Activated CD8-positive, alpha-beta memory T cell treated with anti-CD3 and anti-CD28 coated beads, Interleukin-2, amount 10 ng/mL, durations not matched to agents 7 days and 5 days (primary cell): ENCODE results near the gene EXOC3L4. TPM values are rescaled to one million over a fixed set of nuclear protein-coding genes. Genes with fewer than 3 reads are reported as not detected.
A peak's percentile ranks its signal among the peaks of the same experiment; 100 is the strongest.
"Not testable (repeated sequence)": the region's sequence is repeated elsewhere in the genome, so short reads cannot be mapped to it uniquely, and the experiment has no call there.

Experiments used
- ATAC-seq: fragments of 150-1000 bp; cut with Tn5 transposase; one replicate; pipeline ENCODE4 v1.10.0; 2021; ENCODE audit warnings: moderate library complexity
- CTCF ChIA-PET: fragments of 350-600 bp; sonication (Branson Sonifier 250); formaldehyde crosslinking; loops from one replicate; lab custom pipeline; 2021; ENCODE audit warnings: antibody characterized with exemption; lab: Charles Lee
- DNase-seq: peaks from one replicate; pipeline ENCODE4 v3.0.0-alpha.2; 2020
- H3K27ac Mint-ChIP-seq: one replicate; pipeline ENCODE4 v1.8.0; 2021; ENCODE audit warnings: mild to moderate bottlenecking, mixed read lengths
- H3K27me3 Mint-ChIP-seq: one replicate; pipeline ENCODE4 v1.8.0; 2021; ENCODE audit warnings: mixed read lengths
- H3K36me3 Mint-ChIP-seq: one replicate; pipeline ENCODE4 v1.8.0; 2021; ENCODE audit warnings: mild to moderate bottlenecking, mixed read lengths
- H3K4me1 Mint-ChIP-seq: one replicate; pipeline ENCODE4 v1.8.0; 2021; ENCODE audit warnings: mixed read lengths
- H3K4me3 Mint-ChIP-seq: one replicate; pipeline ENCODE4 v1.8.0; 2021; ENCODE audit warnings: mild to moderate bottlenecking, moderate library complexity, mixed read lengths
- H3K9me3 Mint-ChIP-seq: one replicate; pipeline ENCODE4 v1.8.0; 2022; ENCODE audit warnings: low read depth, mixed read lengths
- total RNA-seq, 2 experiments: library from RNA; stranded (reverse); gene quantifications; one replicate each; pipeline ENCODE4 v1.2.3, GENCODE V29; 2021

The EXOC3L4 gene
- total RNA-seq, result not detected

DNA sequence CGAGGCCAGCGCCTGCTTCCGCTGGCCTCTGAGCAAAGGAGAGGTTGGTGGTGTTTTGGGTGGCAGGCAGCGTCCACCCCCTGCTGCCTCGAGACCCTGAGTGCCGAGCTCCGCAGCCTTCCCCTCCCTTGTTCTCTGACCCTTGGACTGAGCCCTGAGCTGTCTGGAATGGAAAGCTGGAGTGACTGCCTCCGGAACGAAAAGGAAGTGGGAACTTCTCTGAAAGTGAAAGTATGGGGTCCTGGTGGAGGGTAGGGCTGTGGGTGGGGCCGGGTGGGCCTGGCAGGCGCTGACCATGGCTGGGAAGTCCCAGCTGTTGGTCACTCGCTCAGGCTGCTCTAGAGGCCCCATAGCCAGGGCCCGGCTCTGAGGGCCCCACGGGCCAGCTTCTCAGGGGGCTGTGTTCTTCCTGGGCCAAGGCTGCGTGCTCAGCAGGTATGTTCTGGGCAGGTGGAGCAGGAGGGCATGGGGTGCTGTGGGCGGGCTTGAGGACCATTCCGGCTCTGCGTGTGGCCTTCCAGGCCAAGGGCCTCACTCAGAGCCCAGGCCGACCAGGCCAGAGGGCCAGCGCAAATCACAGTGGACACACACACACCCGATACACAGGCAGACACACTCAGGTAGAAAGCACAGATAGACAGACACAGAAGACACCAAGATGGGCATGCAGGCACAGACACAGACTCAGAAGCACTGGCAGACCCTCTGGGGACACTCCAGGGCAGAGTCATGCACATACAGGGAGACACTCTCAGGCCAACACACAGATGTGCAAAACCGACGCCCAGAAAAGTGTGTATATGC, at the start of gene EXOC3L4:
Gene EXOC3L4, plus strand, starts transcription at position 320 of the 804 bp plus-strand sequence. CDS start 5,495 bp downstream, outside the sequence.
- no peak for DNase-seq
- CTCF ChIA-PET, result interaction anchor here (0.6 to 3.4 kb wide), 2 partner anchors 11 to 87 kb away, joined by 3 to 29 read pairs; no protein-coding TSS in a partner anchor
- Mint-ChIP-seq H3K36me3 (no peaks in the 10 kb centered on the region), H3K4me3 (no peak within 1 kb of the TSS), H3K9me3 (no peaks in the 10 kb centered on the region), H3K27ac (no peak within 1 kb of the TSS), H3K4me1 (peaks cover 8% of the 10 kb centered on the region), H3K27me3 (peaks cover 4% of the 10 kb centered on the region)
- ATAC-seq, result no peak

- CTCF ChIA-PET, result interaction anchor here (0.5 kb wide), 1 partner anchor 244 kb away, joined by 3 read pairs; no protein-coding TSS in a partner anchor
- no peaks in the 10 kb centered on the region for H3K9me3 Mint-ChIP-seq
- H3K4me3 Mint-ChIP-seq, result no peak overlapping the region
- no peaks in the 10 kb centered on the region for H3K36me3 Mint-ChIP-seq
- H3K27ac Mint-ChIP-seq, result no peak overlapping the region
- peaks cover 33% of the 10 kb centered on the region for H3K27me3 Mint-ChIP-seq
- no peak for DNase-seq
- peaks cover 5% of the 10 kb centered on the region for H3K4me1 Mint-ChIP-seq
- no peak for ATAC-seq
These were observed 49.1 kb upstream of the EXOC3L4 start for GRCh38 chr14:103045371-103045869.

DNA sequence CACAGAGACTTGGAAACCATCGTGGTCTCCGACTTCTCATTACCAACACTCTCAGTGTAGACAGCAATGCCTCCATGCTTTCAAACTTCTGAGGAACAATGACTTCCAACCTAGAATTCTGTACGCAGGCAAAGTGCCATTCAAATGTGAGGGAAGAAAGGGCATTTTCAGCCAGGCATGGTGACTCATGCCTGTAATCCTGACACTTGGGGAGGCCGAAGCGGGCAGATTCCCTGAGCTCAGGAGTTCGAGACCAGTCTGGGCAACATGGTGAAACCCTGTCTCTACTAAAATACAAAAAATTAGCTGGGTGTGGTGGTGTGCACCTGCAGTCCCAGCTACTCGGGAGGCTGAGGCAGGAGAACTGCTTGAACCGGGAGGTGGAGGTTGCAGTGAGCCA, 47.1 kb upstream of the EXOC3L4 start:
- CTCF ChIA-PET, result interaction anchor here (1.2 kb wide), 1 partner anchor 57 kb away, joined by 4 read pairs; no protein-coding TSS in a partner anchor
- not testable (repeated sequence) for H3K27ac Mint-ChIP-seq, H3K36me3 Mint-ChIP-seq, ATAC-seq, H3K4me1 Mint-ChIP-seq, H3K9me3 Mint-ChIP-seq, H3K4me3 Mint-ChIP-seq, DNase-seq
- H3K27me3 Mint-ChIP-seq, result peaks cover 37% of the 10 kb centered on the region

GRCh38 chr14:103050935-103051334, 43.6 kb upstream of the EXOC3L4 start:
- H3K27me3 Mint-ChIP-seq, result peaks cover 39% of the 10 kb centered on the region
- H3K4me3 Mint-ChIP-seq, result no peak overlapping the region
- peaks cover 4% of the 10 kb centered on the region for H3K4me1 Mint-ChIP-seq
- CTCF ChIA-PET, result no interaction called here
- H3K9me3 Mint-ChIP-seq, result no peaks in the 10 kb centered on the region
- DNase-seq, result no peak
- no peak overlapping the region for H3K27ac Mint-ChIP-seq
- H3K36me3 Mint-ChIP-seq, result no peaks in the 10 kb centered on the region
- ATAC-seq, result no peak

GRCh38 chr14:103052407-103052806, 42.1 kb upstream of the EXOC3L4 start:
- H3K4me1 Mint-ChIP-seq, result peaks cover 5% of the 10 kb centered on the region
- CTCF ChIA-PET, result no interaction called here
- ATAC-seq (no peak), DNase-seq (no peak)
- H3K9me3 Mint-ChIP-seq, result no peaks in the 10 kb centered on the region
- no peak overlapping the region for H3K27ac Mint-ChIP-seq
- H3K27me3 Mint-ChIP-seq, result peaks cover 44% of the 10 kb centered on the region
- H3K36me3 Mint-ChIP-seq, result no peaks in the 10 kb centered on the region
- H3K4me3 Mint-ChIP-seq, result no peak overlapping the region

DNA sequence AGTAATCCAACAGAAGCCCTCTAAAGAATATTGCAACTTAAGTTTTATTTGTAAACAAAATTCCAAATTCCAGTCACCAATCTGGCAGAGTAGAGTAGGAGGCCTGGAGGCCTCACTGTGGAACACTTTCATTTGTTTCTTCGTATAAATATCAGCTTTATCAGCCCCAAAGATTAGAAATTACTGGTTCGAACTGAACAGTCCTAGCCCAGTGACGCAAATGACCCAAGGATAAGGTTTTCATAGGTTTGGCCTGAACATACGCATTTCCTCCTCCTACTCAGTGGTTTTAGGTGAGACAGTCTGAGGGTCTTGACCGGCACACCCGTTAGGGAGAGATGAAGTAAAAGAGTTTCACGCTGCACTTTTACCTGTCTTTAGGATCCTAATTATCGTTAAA, 38.8 kb upstream of the EXOC3L4 start:
- CTCF ChIA-PET, result no interaction called here
- H3K9me3 Mint-ChIP-seq, result no peaks in the 10 kb centered on the region
- H3K27me3 Mint-ChIP-seq, result peaks cover 61% of the 10 kb centered on the region
- DNase-seq (no peak), ATAC-seq (no peak)
- no peak overlapping the region for H3K27ac Mint-ChIP-seq
- H3K4me3 Mint-ChIP-seq, result no peak overlapping the region
- H3K4me1 Mint-ChIP-seq, result peaks cover 8% of the 10 kb centered on the region
- no peaks in the 10 kb centered on the region for H3K36me3 Mint-ChIP-seq

GRCh38 chr14:103056322-103057027, 38.0 kb upstream of the EXOC3L4 start:
- Mint-ChIP-seq H3K9me3 (no peaks in the 10 kb centered on the region), H3K4me3 (no peak overlapping the region), H3K36me3 (no peaks in the 10 kb centered on the region), H3K4me1 (peaks cover 8% of the 10 kb centered on the region), H3K27me3 (peaks cover 59% of the 10 kb centered on the region), H3K27ac (no peak overlapping the region)
- no peak for ATAC-seq
- CTCF ChIA-PET, result no interaction called here
- DNase-seq, result no peak

GRCh38 chr14:103057028-103057371, 37.5 kb upstream of the EXOC3L4 start:
- no peak overlapping the region for H3K4me3 Mint-ChIP-seq
- no peak overlapping the region for H3K27ac Mint-ChIP-seq
- peaks cover 8% of the 10 kb centered on the region for H3K4me1 Mint-ChIP-seq
- ATAC-seq, result peak; percentile 20
- no peaks in the 10 kb centered on the region for H3K9me3 Mint-ChIP-seq
- peaks cover 61% of the 10 kb centered on the region for H3K27me3 Mint-ChIP-seq
- no peak for DNase-seq
- CTCF ChIA-PET, result no interaction called here
- no peaks in the 10 kb centered on the region for H3K36me3 Mint-ChIP-seq

- no peak for DNase-seq
- Mint-ChIP-seq H3K27ac (no peak within 1 kb of the TSS), H3K36me3 (no peaks in the 10 kb centered on the region), H3K27me3 (peaks cover 61% of the 10 kb centered on the region), H3K9me3 (no peaks in the 10 kb centered on the region), H3K4me1 (peaks cover 8% of the 10 kb centered on the region), H3K4me3 (no peak within 1 kb of the TSS)
- CTCF ChIA-PET, result no interaction called here
- peak; percentile 85 for ATAC-seq
These were observed 37.0 kb upstream of the EXOC3L4 start, which contains the start of gene CDC42BPB for GRCh38 chr14:103057372-103058163. Gene CDC42BPB (minus strand): TSS chr14:103057549. CDS start chr14:103057173, 376 bp downstream.

DNA sequence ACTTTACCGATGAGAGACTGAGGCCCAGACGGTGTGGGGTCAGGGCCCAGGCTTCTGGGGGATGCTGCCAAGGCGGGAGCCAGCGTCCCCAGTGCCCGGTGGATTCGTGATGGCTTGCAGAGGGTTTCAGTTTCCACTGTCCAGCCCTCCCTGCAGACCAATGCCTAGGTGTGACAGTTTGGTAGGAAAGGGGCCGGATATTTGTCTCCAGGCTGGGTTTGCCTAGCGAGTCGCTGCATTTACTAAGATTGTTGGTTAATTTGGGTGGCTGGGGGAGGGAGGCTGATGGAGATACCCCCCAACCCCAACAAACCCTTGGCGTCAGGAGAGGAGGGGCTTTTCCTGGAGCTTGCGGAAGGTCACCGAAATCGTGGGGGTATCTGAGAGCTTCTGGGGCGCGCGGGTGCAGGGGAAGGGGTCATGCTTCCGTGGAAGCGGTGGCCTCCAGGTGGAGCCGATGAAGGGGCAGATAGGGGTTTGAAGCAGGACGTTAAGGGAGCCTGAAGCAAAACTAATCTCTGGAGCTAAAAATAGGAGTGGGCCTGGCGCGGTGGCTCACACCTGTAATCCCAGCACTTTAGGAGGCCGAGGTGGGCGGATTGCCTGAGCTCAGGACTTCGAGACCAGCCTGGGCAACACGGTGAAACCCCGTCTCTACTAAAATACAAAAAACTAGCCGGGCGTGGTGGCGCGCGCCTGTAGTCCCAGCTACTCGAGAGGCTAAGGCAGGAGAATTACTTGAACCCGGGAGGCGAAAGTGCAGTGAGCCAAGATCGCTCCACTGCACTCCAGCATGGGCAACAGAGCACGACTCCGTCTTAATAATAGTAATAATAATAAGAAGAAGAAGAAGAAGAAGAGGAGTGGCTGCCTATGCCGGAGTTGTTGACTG, 36.1 kb upstream of the EXOC3L4 start:
- Mint-ChIP-seq H3K36me3 (no peaks in the 10 kb centered on the region), H3K4me3 (peak overlapping the region; percentile 14)
- no peak for ATAC-seq

DNA sequence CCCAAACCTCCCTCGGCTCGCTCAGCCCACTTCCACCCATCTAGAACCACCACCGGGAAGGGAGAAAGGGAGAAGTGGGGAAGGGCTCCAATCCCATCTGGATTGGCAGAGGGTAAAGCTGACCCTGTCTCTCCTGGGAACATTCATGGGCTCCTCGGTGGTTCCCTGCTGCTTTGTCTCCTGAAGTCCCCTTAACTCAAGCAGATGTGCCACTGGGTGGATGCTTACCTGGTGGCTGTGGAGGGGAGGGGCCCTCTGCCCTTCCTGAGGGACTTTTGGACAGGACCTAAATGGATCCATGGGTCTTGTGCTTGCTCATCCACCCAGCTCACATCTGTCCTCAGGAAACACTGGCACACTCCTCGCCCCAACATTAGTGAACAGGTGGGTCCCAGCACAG, 35.0 kb upstream of the EXOC3L4 start:
- H3K4me3 Mint-ChIP-seq, result no peak overlapping the region
- CTCF ChIA-PET, result no interaction called here
- no peaks in the 10 kb centered on the region for H3K9me3 Mint-ChIP-seq
- ATAC-seq (no peak), DNase-seq (no peak)
- H3K4me1 Mint-ChIP-seq, result peaks cover 8% of the 10 kb centered on the region
- H3K36me3 Mint-ChIP-seq, result no peaks in the 10 kb centered on the region
- no peak overlapping the region for H3K27ac Mint-ChIP-seq
- peaks cover 63% of the 10 kb centered on the region for H3K27me3 Mint-ChIP-seq

More for the DNA sequence above, 36.1 kb upstream of the EXOC3L4 start:
- H3K27me3 Mint-ChIP-seq, result peaks cover 62% of the 10 kb centered on the region
- DNase-seq, result no peak
- no peak overlapping the region for H3K27ac Mint-ChIP-seq
- no peaks in the 10 kb centered on the region for H3K9me3 Mint-ChIP-seq
- CTCF ChIA-PET, result no interaction called here
- H3K4me1 Mint-ChIP-seq, result peaks cover 8% of the 10 kb centered on the region

GRCh38 chr14:103061482-103061976, 33.0 kb upstream of the EXOC3L4 start:
- no peaks in the 10 kb centered on the region for H3K36me3 Mint-ChIP-seq
- peaks cover 48% of the 10 kb centered on the region for H3K27me3 Mint-ChIP-seq
- H3K4me1 Mint-ChIP-seq, result peaks cover 3% of the 10 kb centered on the region
- DNase-seq, result no peak
- CTCF ChIA-PET, result interaction anchor here (1.0 kb wide), 1 partner anchor 43 kb away, joined by 3 read pairs; no protein-coding TSS in a partner anchor
- no peak for ATAC-seq
- no peaks in the 10 kb centered on the region for H3K9me3 Mint-ChIP-seq
- H3K27ac Mint-ChIP-seq, result no peak overlapping the region
- H3K4me3 Mint-ChIP-seq, result no peak overlapping the region
